NCI-H1436 (cell line): ENCODE measurements around the gene HOXB6.

Experiments
- DNase-seq: peaks from one replicate; lab custom pipeline; 2025; lab: John Stamatoyannopoulos, UW

HOXB6 gene

GRCh38 chr17:48594538-48595277, 10.1 kb downstream of the HOXB6 start:
- DNase-seq, result no peak

GRCh38 chr17:48593840-48594537, 10.8 kb downstream of the HOXB6 start:
- peak; percentile 77 for DNase-seq

DNA sequence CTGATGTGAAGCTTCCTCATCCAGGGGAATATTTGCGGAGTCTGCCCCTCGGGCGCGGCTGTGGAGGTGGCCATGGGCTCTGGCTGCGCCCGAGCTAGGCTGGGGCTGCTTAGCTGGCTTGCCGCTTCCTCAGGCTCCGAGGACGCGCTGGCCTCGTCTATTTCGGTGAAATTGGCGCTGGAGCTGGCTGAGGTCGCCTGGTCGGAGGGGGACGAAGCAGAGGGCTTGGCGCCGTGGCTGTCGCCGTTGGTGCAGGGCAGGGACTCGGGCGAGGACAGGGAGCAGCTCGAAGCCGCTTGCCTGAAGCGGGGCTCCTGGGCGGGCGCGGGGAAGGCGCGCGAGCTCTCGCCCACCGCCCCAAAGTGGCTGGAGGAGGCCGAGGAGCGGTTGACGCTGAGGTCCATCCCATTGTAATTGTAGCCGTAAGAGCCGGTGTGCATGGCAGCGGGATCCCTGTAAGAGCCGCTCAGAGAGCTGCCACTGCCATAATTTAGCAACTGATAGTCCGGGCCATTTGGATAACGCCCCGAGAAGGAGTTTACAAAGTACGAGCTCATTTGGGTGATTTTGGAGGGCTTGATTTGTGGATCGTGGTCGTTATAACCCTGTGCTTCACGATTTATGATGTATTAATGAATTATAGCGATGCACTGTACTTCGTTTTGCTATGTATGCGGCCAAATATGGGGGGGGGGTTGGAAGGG, 11.5 kb downstream of the HOXB6 start, which contains the start of gene HOXB5:
Gene HOXB5, minus strand, starts transcription at position 654 of the 704 bp plus-strand sequence. Its CDS starts 97 bp downstream, at position 557.
- no peak for DNase-seq

DNA sequence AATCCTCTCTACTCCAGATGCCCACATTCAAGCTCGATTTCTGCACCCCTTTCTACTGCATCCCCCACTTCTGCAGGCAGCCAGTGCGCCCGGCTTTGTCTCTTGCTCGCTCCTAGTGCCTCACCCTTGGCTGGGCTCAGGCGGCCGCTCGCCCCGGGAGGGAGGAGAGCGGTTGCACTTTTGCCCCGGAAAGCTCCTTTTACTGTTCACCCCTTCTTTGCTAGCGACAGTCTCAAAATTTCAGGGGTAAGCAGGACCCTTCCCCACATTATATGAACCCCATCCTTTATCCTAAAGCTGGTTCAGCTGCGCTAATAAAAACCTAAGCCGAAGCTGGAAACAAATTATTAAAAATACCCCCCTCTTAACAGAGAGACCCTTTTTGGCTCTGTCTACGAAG, 12.2 kb downstream of the HOXB6 start:
- DNase-seq, result no peak

GRCh38 chr17:48592057-48592514, 12.7 kb downstream of the HOXB6 start:
- DNase-seq, result no peak

DNA sequence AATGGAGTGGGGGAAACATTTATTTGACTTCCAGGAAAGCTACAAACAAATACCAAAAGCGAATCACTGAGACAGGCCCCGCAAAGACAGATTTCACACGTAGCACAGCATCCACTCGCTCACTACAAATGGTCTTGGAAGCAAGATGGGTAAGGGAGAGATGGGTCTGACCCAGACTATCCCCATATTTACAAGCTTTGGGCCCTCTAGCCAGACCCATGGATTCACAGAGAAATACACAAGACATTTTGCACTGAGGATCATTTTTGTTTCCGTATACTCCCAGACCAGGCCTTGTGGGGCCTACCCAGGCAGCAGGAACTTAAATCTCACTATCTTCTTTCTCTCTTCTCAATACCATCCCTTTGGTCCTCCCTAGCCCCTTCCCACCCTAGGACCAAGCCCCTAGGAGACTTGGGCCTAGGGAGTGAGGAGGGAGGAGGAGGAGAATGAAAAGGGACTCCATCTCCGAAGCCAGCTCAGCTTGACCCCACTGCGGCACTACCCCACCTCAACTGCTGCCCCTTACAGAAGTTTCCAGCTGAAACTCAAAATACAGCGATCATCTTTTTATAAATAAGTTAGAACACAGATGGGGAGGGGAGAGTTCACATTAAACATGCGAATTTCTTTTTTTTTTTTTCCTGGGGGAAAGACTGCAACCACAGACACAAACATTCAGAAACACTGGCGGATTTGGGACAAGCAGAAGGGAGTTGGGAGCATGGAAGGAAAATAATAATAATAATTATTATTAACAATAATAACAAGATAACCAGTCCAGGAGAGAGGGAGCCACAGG, 13.3 kb downstream of the HOXB6 start:
- DNase-seq, result no peak

DNA sequence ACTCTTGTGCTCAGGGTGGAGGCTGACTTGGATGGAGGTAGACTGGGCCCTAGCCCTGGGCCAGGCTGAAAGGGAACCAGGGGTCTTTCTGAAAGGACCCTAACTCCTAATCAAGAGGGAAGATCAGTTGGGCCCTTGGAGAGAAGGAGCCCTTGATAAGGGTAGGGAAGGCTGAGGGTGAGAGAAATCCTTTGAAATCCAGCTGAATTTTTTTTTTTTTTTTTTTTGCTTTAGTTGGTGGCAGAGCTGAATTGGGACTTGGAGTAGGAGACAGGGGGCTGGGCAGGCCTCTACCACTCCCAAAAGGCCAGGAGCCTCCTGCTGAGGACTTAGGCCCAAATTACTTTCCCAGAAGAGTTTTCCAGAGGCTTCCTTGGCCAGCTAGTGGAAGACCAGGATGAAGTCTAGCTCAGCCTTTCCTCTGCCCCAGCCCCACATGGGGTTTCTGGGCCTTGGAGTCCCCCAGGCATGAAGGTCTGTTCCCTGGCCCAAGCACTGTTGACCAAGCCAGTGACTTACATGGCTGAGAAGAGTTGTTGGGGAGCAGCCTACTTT, 14.1 kb downstream of the HOXB6 start:
- no peak for DNase-seq

DNA sequence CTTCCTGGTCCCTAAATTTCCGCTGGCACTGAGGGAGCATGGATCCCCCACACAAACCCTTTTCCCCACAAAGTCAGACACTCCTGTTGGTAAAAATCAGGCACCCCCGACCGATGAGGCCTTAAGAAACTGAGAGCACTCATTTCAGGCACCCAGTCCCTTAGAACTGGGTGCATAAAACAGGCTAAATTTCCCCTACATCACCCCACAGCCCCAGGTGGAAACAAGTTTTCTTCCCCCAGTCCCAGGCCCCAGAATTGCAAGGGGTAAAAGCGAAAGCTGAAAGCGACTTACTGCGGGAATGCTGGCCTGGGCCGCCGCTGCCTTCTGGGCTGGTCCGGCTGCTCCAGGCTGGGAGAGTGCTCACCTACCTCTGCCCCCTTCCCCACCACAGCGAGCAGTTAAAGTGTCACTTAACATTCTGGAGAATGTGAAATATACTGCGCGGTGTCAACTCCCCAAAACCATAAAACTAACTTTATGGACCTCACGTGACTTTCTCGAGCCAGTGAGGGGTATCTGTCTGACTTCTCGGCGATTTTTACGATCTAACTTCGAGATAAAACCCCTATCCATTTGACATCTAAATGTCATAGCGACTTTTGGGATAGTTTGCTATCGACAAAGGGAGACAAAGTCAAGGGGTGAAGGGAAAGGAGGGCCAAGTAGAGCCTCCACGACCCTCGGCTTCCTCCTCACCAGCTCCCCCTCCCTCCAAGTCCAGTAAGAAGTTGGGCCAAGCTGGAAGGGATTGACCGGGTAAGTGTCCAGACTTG, 14.8 kb downstream of the HOXB6 start, which contains the start of gene HOXB3:
Gene HOXB3, minus strand, starts transcription at position 411 of the 776 bp plus-strand sequence. CDS start 37,767 bp downstream, outside the sequence.
- no peak for DNase-seq

DNA sequence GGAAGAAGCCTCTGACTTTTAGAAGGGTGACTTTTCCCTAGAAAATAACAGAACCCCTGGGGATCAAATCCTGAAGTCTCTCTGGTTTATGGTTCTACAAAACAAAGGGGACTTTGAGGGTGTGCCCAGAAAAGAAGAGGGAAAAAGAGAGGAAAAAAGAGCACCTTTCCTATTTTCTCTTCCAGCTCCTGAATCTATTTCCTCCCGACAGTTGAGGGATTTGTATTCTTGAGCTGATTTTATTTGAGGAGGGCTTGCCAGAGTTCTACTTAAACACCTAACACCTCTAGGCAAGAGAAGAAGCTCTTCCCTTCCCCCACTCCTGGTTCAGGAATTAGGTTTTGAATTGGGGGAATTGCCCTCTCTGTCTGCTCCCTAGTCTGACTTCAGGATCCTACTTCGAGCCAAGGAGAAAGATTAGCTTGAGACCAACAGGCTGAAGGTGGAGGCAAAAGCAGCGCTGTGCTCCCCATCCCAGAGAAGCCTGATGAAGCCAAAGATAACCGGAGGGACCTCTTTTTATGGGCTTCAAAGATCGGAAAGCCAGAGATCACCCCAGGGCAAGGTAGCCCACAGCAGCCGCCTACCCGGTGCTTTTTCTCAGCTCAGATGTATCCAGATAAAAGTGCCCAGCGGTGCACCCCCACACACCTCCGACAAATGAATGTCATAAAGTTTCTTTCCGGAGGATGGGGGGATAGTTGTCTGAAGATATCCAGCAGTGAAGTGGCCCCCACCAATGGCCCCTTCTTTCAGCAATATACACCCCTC, 15.5 kb downstream of the HOXB6 start:
- DNase-seq, result no peak

GRCh38 chr17:48588528-48588927, 16.3 kb downstream of the HOXB6 start:
- DNase-seq, result no peak

- DNase-seq, result no peak
These were observed 16.7 kb downstream of the HOXB6 start for GRCh38 chr17:48588074-48588415.

GRCh38 chr17:48587276-48588073, 17.3 kb downstream of the HOXB6 start:
- DNase-seq, result no peak

DNA sequence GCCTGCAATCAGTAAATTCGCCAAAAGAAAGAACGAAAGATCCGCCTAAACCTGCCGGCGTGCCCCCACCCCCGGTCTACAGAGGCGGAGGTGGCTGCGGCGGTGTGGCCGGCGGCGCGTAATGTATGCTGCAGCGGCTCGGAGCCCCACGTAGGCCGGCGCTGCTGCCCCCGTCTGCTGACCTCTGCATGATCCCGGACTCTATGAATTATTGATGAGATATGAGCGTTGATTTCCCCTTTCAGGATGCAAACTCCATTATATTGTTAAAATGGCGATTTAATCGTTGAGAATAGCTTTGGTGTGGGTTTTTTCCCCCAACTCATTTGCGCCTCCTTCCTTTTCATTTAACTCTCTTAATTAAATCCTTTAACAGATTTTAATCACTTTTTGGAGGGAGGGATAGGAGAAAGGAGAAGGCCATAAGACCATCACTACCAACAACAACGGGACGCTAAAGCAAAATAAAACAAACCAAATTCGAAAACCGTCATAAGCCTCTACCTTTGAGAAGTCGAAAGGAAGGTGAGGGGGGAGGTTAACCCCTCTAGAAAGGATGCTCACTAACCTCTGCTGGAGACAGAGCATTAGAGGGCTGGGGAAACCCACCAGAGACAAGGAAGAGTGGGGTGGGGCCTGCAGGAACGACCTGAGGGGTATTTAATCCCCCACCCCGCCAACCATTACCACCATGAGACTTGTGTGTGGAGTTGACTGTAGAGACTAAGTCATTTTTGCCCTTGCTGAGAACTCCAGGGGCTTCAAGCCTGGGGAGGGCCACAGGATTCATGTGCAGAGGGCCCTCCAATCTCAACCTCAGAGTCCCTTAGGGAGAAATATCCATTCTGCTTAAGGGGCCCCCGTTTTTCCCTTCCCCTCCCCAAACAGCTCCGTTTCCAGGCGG, 18.2 kb downstream of the HOXB6 start:
- DNase-seq, result no peak

- no peak for DNase-seq
These were observed 20.5 kb downstream of the HOXB6 start for GRCh38 chr17:48584223-48584741.

- no peak for DNase-seq
These were observed 21.0 kb downstream of the HOXB6 start for GRCh38 chr17:48583708-48584222.

- DNase-seq, result no peak
These were observed 22.1 kb downstream of the HOXB6 start for GRCh38 chr17:48582750-48583069.

- no peak for DNase-seq
These were observed 24.8 kb downstream of the HOXB6 start for GRCh38 chr17:48579760-48580554.
